NCI-H1436 (cell line): ENCODE results near the gene RGSL1.
A peak's percentile ranks its signal among the peaks of the same experiment; 100 is the strongest.
"Not testable (repeated sequence)": the region's sequence is repeated elsewhere in the genome, so short reads cannot be mapped to it uniquely, and the experiment has no call there.

Experiments
- DNase-seq: peaks from one replicate; lab custom pipeline; 2025; lab: John Stamatoyannopoulos, UW

Gene RGSL1

GRCh38 chr1:182446033-182446669, 3.8 kb upstream of the RGSL1 start:
- peak; percentile 72 for DNase-seq

DNA sequence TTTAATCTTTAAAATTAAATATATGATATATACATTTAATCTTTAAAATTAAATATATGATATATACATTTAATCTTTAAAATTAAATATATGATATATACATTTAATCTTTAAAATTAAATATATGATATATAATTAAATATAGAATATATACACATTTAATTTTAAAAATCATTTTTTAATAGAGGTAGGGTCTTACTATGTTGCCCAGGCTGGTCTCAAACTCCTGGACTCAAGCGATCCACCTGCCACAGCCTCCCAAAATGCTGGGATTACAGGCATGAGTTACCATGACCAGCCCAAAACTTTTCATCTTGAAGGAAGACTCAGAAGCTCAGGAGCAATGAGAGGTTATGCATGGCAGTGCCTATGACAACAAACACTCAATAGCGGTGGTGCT, 2.8 kb upstream of the RGSL1 start:
- not testable (repeated sequence) for DNase-seq

- DNase-seq, result no peak
Observed at GRCh38 chr1:182447660-182448059, 2.3 kb upstream of the RGSL1 start.

- DNase-seq, result no peak
Observed at GRCh38 chr1:182453631-182454030, 3.7 kb downstream of the RGSL1 start.

GRCh38 chr1:182457844-182458243, 7.9 kb downstream of the RGSL1 start:
- no peak for DNase-seq

DNA sequence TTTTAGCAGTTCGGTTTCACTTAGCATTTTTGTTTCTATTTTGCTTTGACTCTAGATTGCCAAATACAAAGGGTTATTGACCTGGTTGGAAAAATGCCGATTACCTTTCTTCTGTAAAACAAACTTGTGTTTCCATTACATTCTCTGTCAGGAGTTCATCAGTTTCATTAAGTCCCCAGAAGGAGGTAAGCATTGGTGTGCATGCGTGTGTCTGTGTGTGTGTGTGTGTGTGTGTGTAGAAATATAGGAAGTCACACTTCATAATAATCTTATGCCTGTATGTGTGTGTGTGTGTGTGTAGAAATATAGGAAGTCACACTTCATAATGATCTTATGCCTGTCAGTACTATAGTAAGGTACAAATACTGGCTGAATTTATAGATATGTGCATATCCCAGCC, 10.0 kb downstream of the RGSL1 start:
- DNase-seq, result no peak

GRCh38 chr1:182460550-182460951, 10.6 kb downstream of the RGSL1 start:
- no peak for DNase-seq

DNA sequence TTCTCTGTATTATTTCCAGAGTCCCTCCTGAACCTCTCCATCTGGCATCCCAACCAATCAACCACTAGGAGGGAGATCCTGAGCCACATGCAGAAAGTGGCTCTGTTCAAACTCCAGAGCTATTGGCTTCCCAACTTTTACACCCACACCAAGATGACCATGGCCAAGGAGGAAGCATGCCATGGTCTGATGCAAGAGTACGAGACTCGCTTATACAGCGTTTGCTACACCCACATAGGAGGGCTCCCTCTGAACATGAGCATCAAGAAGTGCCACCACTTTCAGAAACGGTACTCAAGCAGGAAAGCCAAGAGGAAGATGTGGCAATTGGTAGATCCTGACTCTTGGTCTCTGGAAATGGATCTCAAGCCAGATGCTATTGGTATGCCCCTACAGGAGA, 23.6 kb downstream of the RGSL1 start:
- no peak for DNase-seq

- no peak for DNase-seq
Observed at GRCh38 chr1:182476625-182477024, 26.7 kb downstream of the RGSL1 start.

DNA sequence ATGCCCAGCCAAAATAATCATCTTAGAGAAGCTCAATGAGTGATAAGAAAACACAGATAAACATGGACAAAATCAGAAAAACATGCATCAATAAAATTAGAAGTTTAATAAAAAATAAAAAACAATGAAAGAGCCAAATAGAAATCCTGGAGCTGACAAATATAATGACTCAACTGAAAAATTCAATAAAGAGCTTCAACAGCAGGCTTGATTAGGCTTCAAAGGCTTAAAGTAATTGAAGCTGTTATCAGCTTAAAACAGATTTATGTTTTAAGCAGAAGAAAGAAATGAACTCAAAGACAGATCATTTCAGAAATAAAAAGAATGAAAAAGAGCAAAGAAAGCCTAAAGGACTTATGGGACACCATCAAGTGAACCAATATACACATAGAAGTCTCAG, 28.3 kb downstream of the RGSL1 start:
- DNase-seq, result no peak

DNA sequence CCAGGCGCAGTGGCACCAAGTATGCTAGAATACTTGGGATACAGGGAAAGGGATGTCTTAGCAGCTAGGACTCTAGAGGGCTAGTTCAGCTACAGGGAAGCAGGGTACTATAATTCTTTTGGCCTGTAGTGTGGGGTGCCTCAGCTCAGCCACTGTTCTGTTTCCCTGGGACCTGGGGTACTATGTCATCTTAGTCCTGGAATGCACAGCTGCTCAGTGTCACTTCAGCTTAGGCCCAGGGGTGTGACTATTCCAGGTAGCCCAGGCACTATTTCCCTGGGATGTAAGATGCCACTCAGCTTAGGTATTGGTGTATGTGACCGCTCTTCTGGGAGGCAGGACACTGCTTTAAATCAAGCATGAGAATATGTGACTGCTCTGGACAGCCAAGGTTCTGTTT, 34.1 kb downstream of the RGSL1 start:
- DNase-seq, result no peak

GRCh38 chr1:182484531-182485257, 34.7 kb downstream of the RGSL1 start:
- DNase-seq, result peak; percentile 91

- DNase-seq, result no peak
Observed at GRCh38 chr1:182485861-182486260, 35.9 kb downstream of the RGSL1 start.

- DNase-seq, result no peak
Observed at GRCh38 chr1:182488803-182489202, 38.9 kb downstream of the RGSL1 start.

DNA sequence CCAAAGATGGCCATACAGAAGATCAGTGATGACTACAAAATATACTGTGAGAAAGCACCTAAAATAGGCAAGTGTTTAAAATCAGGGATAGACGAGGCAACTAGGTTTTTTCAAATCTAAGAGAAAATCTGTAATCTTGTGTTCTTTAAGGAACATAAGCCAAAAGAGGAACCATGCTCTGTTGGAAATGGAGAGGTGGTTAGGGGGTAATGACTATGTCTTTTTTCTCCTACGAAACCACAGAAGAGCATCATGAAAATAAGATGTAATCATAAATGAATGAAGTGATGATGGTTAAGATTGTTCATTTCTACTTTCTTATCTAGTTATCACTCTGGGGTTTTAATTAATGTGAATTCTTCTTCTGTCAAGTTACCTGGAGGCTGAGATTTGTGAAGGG, 43.1 kb downstream of the RGSL1 start:
- no peak for DNase-seq

DNA sequence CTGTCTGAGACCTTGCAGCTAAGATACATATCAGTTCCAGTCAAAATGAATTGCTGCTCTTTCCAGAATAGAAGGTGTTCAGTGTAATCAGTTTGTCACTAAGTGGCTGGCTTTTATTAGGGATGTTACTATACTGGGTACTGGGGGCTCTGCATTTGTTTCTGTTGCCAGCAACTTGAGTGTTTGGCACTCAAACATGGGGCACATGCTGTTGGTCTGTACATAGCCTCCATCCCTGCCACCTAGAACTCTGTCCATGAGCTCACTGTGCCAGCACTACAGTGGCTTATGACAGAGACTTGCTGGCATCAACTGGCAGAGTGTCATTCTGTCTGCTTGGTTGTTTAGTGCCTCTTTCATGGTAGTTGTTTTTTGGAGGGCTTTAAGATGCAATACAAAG, 45.1 kb downstream of the RGSL1 start:
- no peak for DNase-seq

GRCh38 chr1:182495693-182496092, 45.7 kb downstream of the RGSL1 start:
- no peak for DNase-seq

DNA sequence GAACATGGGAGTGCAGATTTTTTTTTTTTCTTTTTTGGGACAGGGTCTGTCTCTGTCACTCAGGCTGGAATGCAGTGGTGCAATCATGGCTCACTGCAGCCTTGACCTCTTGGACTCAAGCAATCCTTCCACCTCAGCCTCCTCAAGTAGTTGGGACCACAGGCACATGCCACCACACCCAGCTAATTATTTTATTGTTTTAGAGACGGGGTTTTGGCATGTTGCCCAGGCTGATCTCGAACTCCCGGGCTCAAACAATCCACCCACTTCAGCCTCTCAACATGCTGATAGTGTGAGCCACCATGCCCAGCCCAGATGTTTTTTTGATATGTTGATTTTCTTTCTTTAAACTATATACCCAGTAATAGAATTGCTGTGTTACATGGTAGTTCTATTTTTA, 57.7 kb downstream of the RGSL1 start:
- no peak for DNase-seq

GRCh38 chr1:182515556-182515955, 65.6 kb downstream of the RGSL1 start:
- DNase-seq, result no peak

DNA sequence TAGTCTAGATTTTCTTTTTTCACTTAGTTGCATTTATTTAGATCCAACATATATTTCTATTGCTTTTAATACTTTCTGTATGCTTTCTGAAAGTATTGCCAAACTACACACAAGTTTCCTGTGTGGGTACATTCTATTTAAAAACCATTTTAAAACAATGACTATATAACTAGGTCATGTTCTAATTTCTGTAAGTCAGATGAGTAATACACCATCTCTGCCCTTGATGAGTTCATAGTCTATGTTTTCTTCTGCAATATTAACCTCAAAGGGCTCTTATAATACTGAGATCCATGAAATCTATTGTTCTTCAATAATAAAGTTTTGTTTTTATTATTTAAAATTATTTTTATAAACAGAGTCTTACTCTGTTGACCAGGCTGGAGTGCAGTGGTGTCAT, 70.8 kb downstream of the RGSL1 start:
- no peak for DNase-seq

- no peak for DNase-seq
Observed at GRCh38 chr1:182525342-182525741, 75.4 kb downstream of the RGSL1 start.

DNA sequence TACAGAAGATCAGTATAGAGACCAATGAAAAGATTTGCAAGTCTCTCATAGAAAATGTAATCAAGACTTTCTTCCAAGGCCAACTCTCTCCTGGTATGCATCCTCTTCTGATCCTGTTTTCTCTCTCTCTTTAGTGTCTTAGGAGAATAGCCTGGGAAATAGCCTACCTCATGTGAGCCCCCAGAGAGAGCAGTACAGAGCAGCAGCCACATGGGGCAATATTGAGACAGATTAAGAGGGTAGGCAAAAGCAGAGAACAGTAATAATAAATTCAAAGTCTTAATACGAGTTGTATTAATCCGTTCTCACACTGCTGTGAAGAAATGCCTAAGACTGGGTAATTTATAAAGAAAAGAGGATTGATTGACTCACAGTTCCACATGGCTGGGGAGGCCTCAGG, 77.7 kb downstream of the RGSL1 start:
- DNase-seq, result no peak

DNA sequence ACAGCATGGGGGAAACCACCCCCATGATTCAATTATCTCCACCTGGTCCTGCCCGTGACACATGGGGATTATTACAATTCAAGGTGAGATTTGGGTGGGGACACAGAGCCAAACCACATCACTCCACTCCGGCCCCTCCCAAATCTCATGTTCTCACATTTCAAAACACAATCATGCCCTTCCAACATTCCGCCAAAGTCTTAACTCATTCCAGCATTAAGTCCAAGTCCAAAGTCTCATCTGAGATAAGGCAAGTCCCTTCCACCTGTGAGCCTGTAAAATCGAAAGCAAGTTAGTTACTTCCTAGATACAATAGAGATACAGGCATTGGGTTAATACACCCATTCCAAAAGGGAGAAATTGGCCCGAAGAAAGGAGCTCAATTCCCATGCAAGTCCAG, 78.3 kb downstream of the RGSL1 start:
- DNase-seq, result not testable (repeated sequence)

DNA sequence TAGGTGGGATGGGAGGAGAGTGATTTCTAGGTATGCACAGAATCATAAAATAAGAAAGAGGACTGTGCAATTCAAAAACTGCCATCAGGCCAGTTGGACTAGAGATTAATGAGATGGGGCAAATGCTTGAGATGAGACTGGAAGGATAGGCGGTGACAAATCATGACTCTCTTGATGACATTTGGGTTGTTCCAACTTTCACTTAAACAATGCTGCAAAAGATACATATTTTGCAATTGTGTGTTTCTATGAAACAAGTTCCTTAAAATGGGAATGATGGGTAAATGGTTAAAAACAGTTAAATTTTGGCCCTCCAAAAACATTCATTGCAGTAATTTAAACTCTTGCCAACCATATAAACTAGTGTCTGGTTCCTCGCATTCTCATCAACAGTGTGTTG, 84.0 kb downstream of the RGSL1 start:
- no peak for DNase-seq
